NT2/D1 (cell line): ENCODE measurements around the gene HOXA6.

Experiments
- DNase-seq: peaks from one replicate; pipeline ENCODE4 v3.0.0-alpha.2; 2011; ENCODE audit warnings: low read depth, low spot score
- H3K27me3 ChIP-seq: 2 replicates; pipeline ENCODE4 v1.6.0; 2011; ENCODE audit warnings: mild to moderate bottlenecking; ENCODE audit not compliant: insufficient read length, insufficient read depth
- H3K36me3 ChIP-seq: 2 replicates; pipeline ENCODE4 v1.6.1; 2011; ENCODE audit warnings: mild to moderate bottlenecking, low read length, mixed read lengths; ENCODE audit not compliant: insufficient read depth, insufficient read length
- H3K4me1 ChIP-seq: 2 replicates; pipeline ENCODE4 v1.5.1; 2011; ENCODE audit not compliant: insufficient read depth, insufficient read length
- H3K4me3 ChIP-seq: 2 replicates; pipeline ENCODE4 v1.5.1; 2011; ENCODE audit warnings: low read depth; ENCODE audit not compliant: insufficient read length
- H3K9ac ChIP-seq: 2 replicates; pipeline ENCODE4 v1.6.0; 2011; ENCODE audit warnings: low read depth; ENCODE audit not compliant: insufficient read length
- H3K9me3 ChIP-seq: 2 replicates; pipeline ENCODE4 v1.5.1; 2011; ENCODE audit warnings: mild to moderate bottlenecking, low read length; ENCODE audit not compliant: insufficient read depth
- SUZ12 ChIP-seq: IDR thresholded peaks from 2 replicates; pipeline ENCODE4 v1.6.1; 2011; ENCODE audit not compliant: insufficient read length, insufficient read depth; ENCODE audit errors: extremely low read depth
- YY1 ChIP-seq: IDR thresholded peaks from 2 replicates; pipeline ENCODE4 v1.6.1; 2011; ENCODE audit not compliant: insufficient read length, insufficient read depth
- ZNF274 ChIP-seq: IDR thresholded peaks from 2 replicates; pipeline ENCODE4 v1.6.1; 2011; ENCODE audit warnings: mild to moderate bottlenecking, low read depth, low read length

Gene HOXA6

DNA sequence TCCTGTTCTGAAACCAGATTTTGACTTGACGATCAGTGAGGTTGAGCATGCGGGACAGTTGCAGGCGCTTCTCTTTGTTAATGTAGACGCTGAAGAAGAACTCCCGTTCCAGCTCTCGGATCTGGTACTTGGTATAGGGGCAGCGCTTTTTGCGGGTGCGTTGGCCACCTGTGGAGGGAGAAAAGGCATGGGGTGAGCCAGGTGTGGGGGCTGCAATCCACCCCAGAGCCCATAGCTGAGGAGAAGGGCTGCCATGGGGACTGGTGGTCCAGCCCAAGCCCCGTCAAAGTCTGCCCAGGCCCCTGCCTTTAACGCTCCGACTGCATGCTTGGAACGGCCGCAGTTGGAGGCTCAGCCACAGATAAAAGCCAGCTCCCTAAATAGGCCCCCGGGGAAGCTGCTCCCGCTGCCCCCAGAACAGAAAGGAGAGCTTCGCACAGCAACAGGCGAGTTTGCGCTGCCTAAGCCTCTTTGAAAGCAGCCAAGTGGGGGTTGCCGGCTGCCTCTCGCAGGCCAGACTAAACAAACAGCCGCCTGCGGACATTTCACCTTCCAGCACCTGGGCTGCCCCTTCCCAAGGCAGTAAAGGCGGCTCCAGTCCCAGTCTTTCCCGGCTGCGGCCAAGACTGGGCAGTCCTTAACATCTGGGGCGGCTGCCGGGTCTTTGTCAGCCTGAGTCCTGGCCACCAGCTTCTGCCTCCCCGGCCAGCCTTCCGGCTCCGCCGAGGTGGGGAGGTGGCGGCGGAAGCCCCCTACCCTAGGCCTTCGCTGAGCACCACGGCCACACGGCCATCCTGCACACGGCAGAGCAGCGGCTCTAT lies 35.5 kb upstream of the HOXA6 start:
- Histone ChIP-seq H3K9me3 (no peaks in the 10 kb centered on the region), H3K9ac (no peak overlapping the region), H3K27me3 (peaks cover 100% of the 10 kb centered on the region), H3K4me1 (peaks cover 19% of the 10 kb centered on the region), H3K36me3 (no peaks in the 10 kb centered on the region), H3K4me3 (no peak overlapping the region)
- TF ChIP-seq YY1 (no peak), ZNF274 (no peak), SUZ12 (peak; percentile 69)
- no peak for DNase-seq

DNA sequence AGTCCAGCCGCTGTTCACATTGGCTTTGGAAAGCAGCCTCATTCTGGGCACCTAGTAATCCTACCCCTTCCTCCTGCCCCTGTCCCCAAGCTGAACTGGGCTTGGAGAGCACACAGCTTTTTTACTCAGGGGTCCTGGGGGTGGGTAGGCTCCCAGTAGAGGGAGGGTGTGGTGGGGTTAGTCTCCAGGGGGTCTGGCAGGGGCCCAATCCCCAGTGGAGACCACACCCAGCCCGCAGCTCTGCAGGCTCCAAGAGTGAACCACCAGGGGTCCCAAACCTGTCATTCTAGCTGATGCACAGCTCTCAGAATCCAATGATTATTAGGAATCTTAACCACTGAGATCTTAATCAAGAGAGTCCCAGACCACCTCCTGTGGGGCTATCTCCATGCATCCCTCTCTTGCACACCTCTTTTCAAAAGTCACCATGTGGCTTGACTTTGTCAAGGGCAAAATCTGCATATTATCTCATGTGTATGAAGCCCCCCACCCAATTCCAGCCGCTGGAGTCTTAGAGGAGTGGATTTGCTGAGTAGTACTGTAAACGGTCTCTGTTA lies 34.8 kb upstream of the HOXA6 start:
- DNase-seq = no peak
- no peaks in the 10 kb centered on the region for H3K9me3 ChIP-seq
- H3K27me3 ChIP-seq = peaks cover 100% of the 10 kb centered on the region
- H3K9ac ChIP-seq = no peak overlapping the region
- TF ChIP-seq ZNF274 = no peak
- TF ChIP-seq YY1 = no peak
- TF ChIP-seq SUZ12 = no peak
- peaks cover 14% of the 10 kb centered on the region for H3K4me1 ChIP-seq
- no peaks in the 10 kb centered on the region for H3K36me3 ChIP-seq
- H3K4me3 ChIP-seq = no peak overlapping the region

- TF ChIP-seq ZNF274 (no peak), SUZ12 (peak; percentile 27), YY1 (no peak)
- H3K9ac ChIP-seq = no peak overlapping the region
- H3K9me3 ChIP-seq = no peaks in the 10 kb centered on the region
- DNase-seq = no peak
- H3K4me3 ChIP-seq = no peak overlapping the region
- peaks cover 100% of the 10 kb centered on the region for H3K27me3 ChIP-seq
- H3K36me3 ChIP-seq = no peaks in the 10 kb centered on the region
- H3K4me1 ChIP-seq = peaks cover 14% of the 10 kb centered on the region
These were observed 34.3 kb upstream of the HOXA6 start for GRCh38 chr7:27181795-27182275.

DNA sequence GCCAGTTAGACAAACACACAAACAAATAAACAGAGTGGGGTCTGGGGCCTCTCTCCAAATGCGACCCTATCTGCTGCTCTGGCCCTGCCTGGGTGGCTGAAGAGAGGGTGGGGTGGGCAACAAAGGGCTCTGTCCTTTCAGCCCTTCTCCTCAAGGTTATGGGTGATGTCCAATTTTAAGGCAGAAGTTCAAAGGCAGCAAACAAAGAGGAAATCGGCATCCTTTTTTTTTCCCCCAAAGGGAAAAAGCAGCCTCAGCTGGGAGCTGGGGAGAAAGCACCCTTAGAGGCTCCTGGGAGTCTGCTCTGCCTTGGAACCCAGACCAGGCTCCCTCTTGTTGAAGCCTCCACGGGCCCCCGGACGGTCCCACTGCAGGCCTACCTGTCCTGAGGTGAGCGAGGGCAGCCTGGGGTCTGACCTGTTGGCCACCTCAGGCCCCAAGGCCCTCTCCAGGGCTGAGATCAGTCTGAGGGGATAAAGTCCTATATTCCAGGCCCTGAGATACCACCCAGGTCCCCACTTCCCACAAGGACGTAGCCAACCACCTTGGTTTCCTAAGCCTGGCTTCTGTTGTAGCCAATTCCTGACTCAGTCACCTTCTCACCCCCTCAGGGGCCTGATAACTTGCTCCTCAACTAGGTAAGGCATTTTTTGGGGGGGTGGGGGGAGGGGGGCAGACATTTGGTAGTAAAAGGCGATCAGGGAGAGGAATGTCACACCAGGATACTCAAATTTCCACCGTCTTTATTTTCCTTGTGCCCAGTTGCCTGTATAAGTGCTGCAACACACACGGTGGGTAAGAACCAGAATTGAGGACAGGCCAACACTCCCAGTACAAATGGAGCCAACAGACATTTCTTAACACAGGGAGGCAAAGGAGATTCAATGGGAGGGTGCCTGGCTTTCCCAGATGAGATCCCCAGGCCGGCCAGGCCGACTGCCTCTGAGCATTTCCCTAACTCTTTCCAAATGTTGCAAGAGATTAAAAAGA lies 33.2 kb upstream of the HOXA6 start:
- TF ChIP-seq SUZ12 = peak; percentile 26
- TF ChIP-seq ZNF274 = no peak
- Histone ChIP-seq H3K36me3 (no peaks in the 10 kb centered on the region), H3K9me3 (no peaks in the 10 kb centered on the region), H3K27me3 (peaks cover 100% of the 10 kb centered on the region), H3K4me3 (no peak overlapping the region), H3K4me1 (peaks cover 13% of the 10 kb centered on the region), H3K9ac (no peak overlapping the region)
- no peak for DNase-seq

GRCh38 chr7:27179503-27180430 lies 32.2 kb upstream of the HOXA6 start:
- Histone ChIP-seq H3K9me3 (no peaks in the 10 kb centered on the region), H3K4me3 (no peak overlapping the region), H3K36me3 (no peaks in the 10 kb centered on the region), H3K9ac (no peak overlapping the region), H3K27me3 (peaks cover 100% of the 10 kb centered on the region), H3K4me1 (peaks cover 11% of the 10 kb centered on the region)
- no peak for DNase-seq
- TF ChIP-seq YY1 (no peak), SUZ12 (peak; percentile 98)

DNA sequence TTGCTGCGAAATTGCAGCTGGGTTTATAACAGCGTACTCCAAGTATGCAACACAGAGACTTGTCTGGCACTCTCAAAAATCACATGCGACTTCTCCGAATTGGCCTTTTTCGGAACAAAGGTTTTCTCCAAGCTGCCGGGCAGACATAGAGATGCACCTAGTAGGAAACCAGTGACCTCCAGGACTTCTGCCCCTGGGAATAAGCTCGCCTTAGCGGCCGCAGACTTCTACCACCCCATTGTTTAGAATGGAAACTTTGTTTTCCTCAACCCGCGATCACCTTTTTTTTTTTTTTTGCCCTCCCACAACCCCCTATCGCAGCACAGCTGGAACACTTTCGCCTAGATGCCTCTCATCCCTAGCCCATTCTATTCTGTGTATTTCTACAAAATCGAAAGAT lies 31.5 kb upstream of the HOXA6 start:
- Histone ChIP-seq H3K9ac (no peak overlapping the region), H3K36me3 (no peaks in the 10 kb centered on the region), H3K9me3 (no peaks in the 10 kb centered on the region), H3K4me3 (no peak overlapping the region), H3K27me3 (peaks cover 100% of the 10 kb centered on the region), H3K4me1 (peaks cover 7% of the 10 kb centered on the region)
- TF ChIP-seq ZNF274 (no peak), YY1 (no peak), SUZ12 (no peak)
- no peak for DNase-seq
